Adipocyte (in vitro differentiated cells): ENCODE results near the gene ERG.

ENCODE experiments used
- DNase-seq: peaks from one replicate; pipeline ENCODE4 v3.0.0-alpha.2; 2015; ENCODE audit warnings: low read depth
- H3K27me3 ChIP-seq: replicated peaks from 2 replicates; pipeline ENCODE4 v1.7.0; 2013; ENCODE audit warnings: mild to moderate bottlenecking, low read length, moderate library complexity; ENCODE audit not compliant: control insufficient read depth, insufficient read depth
- H3K36me3 ChIP-seq: 2 replicates; pipeline ENCODE4 v1.7.0; 2013; ENCODE audit warnings: low read length, mild to moderate bottlenecking, moderate library complexity; ENCODE audit not compliant: control insufficient read depth, insufficient read depth, severe bottlenecking
- H3K4me1 ChIP-seq: 2 replicates; pipeline ENCODE4 v1.7.0; 2013; ENCODE audit warnings: mild to moderate bottlenecking, low read length, moderate library complexity; ENCODE audit not compliant: control insufficient read depth, insufficient read depth
- H3K4me3 ChIP-seq: 2 replicates; pipeline ENCODE4 v1.7.0; 2013; ENCODE audit warnings: mild to moderate bottlenecking, low read length, moderate library complexity
- H3K9ac ChIP-seq: 2 replicates; pipeline ENCODE4 v1.7.0; 2013; ENCODE audit warnings: mild to moderate bottlenecking, low read length, moderate library complexity
- H3K9me3 ChIP-seq: 2 replicates; pipeline ENCODE4 v1.7.0; 2013; ENCODE audit warnings: mild to moderate bottlenecking, low read length, moderate library complexity; ENCODE audit not compliant: control insufficient read depth

Gene ERG

DNA sequence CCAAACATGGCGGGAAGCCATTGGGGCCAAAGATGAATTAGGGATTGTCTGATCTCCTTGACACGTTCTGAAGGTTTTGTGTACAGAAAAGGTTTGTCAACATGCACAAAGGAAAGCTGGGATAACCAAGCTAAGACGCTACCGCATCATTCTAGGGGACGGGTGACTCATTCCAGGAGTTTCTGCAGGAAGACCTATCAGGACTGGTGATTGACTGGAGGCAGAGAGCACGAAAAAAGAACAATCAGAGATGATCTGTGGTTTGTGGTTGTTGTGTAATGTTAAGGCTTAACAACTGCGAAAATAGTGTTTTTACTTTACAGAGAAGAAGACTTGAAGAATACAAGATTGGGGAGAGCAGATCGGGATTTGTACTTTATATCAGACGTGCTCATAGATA is 22.2 kb upstream of the ERG start:
- no peaks in the 10 kb centered on the region for H3K9me3 ChIP-seq
- H3K4me3 ChIP-seq = no peak overlapping the region
- no peak overlapping the region for H3K9ac ChIP-seq
- peaks cover 26% of the 10 kb centered on the region for H3K27me3 ChIP-seq
- peaks cover 14% of the 10 kb centered on the region for H3K4me1 ChIP-seq
- H3K36me3 ChIP-seq = no peaks in the 10 kb centered on the region
- no peak for DNase-seq

- H3K9ac ChIP-seq = no peak overlapping the region
- DNase-seq = no peak
- H3K9me3 ChIP-seq = no peaks in the 10 kb centered on the region
- peaks cover 4% of the 10 kb centered on the region for H3K27me3 ChIP-seq
- no peak overlapping the region for H3K4me3 ChIP-seq
- peaks cover 4% of the 10 kb centered on the region for H3K4me1 ChIP-seq
- H3K36me3 ChIP-seq = no peaks in the 10 kb centered on the region
Measured at GRCh38 chr21:38511662-38512243, 13.5 kb upstream of the ERG start.

- no peak for DNase-seq
- no peak overlapping the region for H3K4me3 ChIP-seq
- H3K4me1 ChIP-seq = peaks cover 4% of the 10 kb centered on the region
- H3K9ac ChIP-seq = no peak overlapping the region
- H3K36me3 ChIP-seq = no peaks in the 10 kb centered on the region
- no peaks in the 10 kb centered on the region for H3K9me3 ChIP-seq
- H3K27me3 ChIP-seq = peaks cover 4% of the 10 kb centered on the region
Measured at GRCh38 chr21:38511198-38511597, 12.9 kb upstream of the ERG start.

DNA sequence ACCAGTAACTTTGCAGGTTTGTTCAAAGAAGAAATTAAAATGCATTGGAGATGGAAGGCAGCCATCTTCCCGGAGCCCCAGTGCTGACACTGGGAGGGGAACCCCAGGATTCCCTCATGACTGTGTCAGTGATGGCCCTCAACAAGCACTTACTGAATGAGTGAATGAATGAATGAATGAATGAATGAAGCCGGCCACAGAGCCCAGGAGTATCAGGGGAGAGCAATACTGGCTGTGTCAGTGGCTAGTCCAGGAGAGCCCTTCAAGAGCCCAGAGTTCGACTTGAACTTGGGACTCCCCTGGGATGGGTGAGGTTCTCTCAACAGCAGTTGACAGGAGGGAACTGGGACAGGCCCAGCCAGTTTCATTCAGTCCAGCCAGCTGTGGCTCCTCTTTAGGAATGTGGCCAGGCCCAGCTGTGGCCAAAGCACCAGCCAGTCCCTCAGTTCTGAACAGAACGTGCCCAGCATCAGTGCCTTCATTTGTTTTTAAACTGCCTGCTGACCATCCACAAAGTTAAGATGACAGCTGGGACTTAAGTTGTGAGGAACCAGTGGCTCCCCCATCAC is 9.2 kb upstream of the ERG start:
- no peak overlapping the region for H3K4me3 ChIP-seq
- DNase-seq = no peak
- peaks cover 4% of the 10 kb centered on the region for H3K27me3 ChIP-seq
- no peaks in the 10 kb centered on the region for H3K36me3 ChIP-seq
- no peak overlapping the region for H3K9ac ChIP-seq
- H3K4me1 ChIP-seq = peaks cover 21% of the 10 kb centered on the region
- H3K9me3 ChIP-seq = no peaks in the 10 kb centered on the region

- DNase-seq = no peak
- no peaks in the 10 kb centered on the region for H3K36me3 ChIP-seq
- H3K27me3 ChIP-seq = peaks cover 4% of the 10 kb centered on the region
Measured at GRCh38 chr21:38506661-38507281, 8.5 kb upstream of the ERG start.

DNA sequence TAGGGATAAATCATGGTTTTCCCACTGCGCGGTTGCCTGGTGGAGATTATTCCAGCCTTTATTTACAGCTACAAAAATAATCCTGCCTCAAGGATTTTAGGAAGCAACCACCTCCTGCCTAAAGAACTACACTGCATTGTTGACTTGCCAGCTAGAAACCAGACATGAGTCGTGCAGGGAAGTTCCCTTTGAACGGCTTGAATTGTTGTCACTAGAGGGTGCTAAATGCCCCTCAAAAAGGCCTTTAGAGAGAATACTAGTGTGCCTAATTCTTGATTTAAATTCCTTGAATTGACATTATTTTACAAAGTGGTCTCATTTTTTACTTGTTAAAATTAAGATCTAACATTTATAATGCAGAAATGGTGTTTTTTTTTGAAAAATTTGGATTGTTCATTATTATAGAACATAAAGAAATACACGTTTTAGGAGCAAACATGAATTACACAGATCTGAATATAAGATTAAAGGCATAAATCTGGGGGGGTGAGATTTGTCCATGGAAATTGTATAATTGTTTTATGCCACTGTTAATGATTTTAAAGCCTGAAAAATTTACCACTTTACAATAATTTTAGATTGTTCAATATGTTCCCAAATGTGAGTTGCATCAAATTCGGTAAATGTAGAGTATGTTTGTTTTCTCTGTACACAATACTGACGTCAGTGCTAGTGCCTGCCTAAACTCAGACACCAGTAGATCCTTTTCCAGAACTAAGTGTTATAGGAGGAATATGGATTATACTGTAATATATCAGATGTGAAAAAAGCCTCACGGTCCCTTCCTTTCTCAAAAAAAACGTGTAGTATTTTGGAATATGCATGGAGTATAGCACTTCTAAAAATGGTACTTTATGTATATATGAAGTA is 7.6 kb upstream of the ERG start:
- H3K9me3 ChIP-seq = no peaks in the 10 kb centered on the region
- no peaks in the 10 kb centered on the region for H3K36me3 ChIP-seq
- H3K4me1 ChIP-seq = peaks cover 21% of the 10 kb centered on the region
- peak overlapping the region; percentile 8 for H3K9ac ChIP-seq
- no peak overlapping the region for H3K4me3 ChIP-seq
- H3K27me3 ChIP-seq = peaks cover 4% of the 10 kb centered on the region
- peak; percentile 91 for DNase-seq

More at GRCh38 chr21:38506661-38507281, 8.5 kb upstream of the ERG start:
- no peak overlapping the region for H3K9ac ChIP-seq
- no peaks in the 10 kb centered on the region for H3K9me3 ChIP-seq
- H3K4me3 ChIP-seq = no peak overlapping the region
- H3K4me1 ChIP-seq = peaks cover 21% of the 10 kb centered on the region

GRCh38 chr21:38504066-38504465 is 5.8 kb upstream of the ERG start:
- Histone ChIP-seq H3K9ac (peak overlapping the region; percentile 33), H3K4me3 (peak overlapping the region; percentile 54), H3K27me3 (no peaks in the 10 kb centered on the region), H3K9me3 (no peaks in the 10 kb centered on the region), H3K36me3 (no peaks in the 10 kb centered on the region), H3K4me1 (peaks cover 21% of the 10 kb centered on the region)
- no peak for DNase-seq

- Histone ChIP-seq H3K27me3 (no peaks in the 10 kb centered on the region), H3K4me3 (peak overlapping the region; percentile 54), H3K4me1 (peaks cover 21% of the 10 kb centered on the region), H3K36me3 (no peaks in the 10 kb centered on the region), H3K9me3 (no peaks in the 10 kb centered on the region), H3K9ac (peak overlapping the region; percentile 33)
- DNase-seq = peak; percentile 72
Measured at GRCh38 chr21:38503583-38503982, 5.3 kb upstream of the ERG start.

DNA sequence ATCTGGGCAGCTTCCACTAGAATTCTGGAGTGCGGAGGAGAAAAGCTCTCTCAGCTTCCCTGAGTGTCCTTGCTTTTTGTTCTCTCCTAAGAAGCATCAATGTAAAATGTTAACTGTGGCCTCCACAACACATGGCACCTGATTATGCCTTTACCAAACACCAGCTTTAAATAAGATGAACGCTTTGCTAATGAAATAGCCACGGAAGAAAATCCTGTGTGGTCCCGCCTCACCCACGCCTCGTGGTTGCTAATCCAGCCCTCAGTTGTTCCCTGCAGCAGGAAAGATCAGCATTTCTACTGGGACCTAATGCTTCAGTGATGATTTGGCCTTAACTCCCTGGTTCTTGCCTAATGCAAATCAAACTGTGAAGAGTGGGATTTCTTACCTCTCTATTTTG is 1.8 kb upstream of the ERG start:
- H3K9ac ChIP-seq = no peak overlapping the region
- DNase-seq = no peak
- H3K9me3 ChIP-seq = no peaks in the 10 kb centered on the region
- H3K4me3 ChIP-seq = no peak overlapping the region
- no peaks in the 10 kb centered on the region for H3K27me3 ChIP-seq
- no peaks in the 10 kb centered on the region for H3K36me3 ChIP-seq
- H3K4me1 ChIP-seq = peaks cover 14% of the 10 kb centered on the region

DNA sequence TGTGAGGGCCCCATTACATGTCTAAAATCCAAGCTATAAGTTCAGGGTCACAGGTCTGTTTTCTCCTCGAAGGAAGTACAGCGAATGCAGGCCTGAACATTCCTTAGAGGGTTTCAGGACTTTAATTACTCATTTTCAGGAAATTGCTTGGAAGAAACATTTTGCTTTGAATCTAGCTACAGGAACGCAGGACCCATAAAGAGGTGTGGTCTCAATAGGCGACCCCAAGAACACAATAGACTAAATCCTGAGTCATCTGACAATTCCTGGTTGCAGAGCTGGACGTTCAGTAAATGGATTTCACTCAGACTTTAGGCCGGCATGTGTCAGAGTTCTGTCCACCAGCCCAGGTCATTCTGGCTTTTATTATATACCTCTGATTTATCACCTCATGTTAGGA is 1.0 kb upstream of the ERG start:
- Histone ChIP-seq H3K36me3 (no peaks in the 10 kb centered on the region), H3K4me3 (no peak overlapping the region), H3K9me3 (no peaks in the 10 kb centered on the region), H3K9ac (no peak overlapping the region), H3K4me1 (peaks cover 14% of the 10 kb centered on the region), H3K27me3 (no peaks in the 10 kb centered on the region)
- no peak for DNase-seq

- Histone ChIP-seq H3K4me3 (no peak overlapping the region), H3K9me3 (no peaks in the 10 kb centered on the region), H3K27me3 (no peaks in the 10 kb centered on the region), H3K4me1 (peaks cover 2% of the 10 kb centered on the region), H3K9ac (no peak overlapping the region), H3K36me3 (no peaks in the 10 kb centered on the region)
- DNase-seq = no peak
Measured at GRCh38 chr21:38496224-38496623, 2.1 kb downstream of the ERG start.
